ENCODE results near the gene GPR6.

- TF ChIP-seq POLR2A (IDR thresholded peaks at IDR 0.05; ENCODE audit: low read length) = no peak
- TF ChIP-seq GATA1 (IDR thresholded peaks at IDR 0.05; ENCODE audit: low read depth, low read length) = no peak
Observed at GRCh38 chr6:109966299-109966698, 11.8 kb upstream of the GPR6 start.
